Progenitor cell of endocrine pancreas (in vitro differentiated cells): ENCODE results near the gene MYOF. TPM values are rescaled to one million over a fixed set of nuclear protein-coding genes. Genes with fewer than 3 reads are reported as not detected.

ENCODE experiments used
- DNase-seq: peaks from one replicate; pipeline ENCODE4 v3.0.0; 2021; ENCODE audit warnings: low spot score; ENCODE audit not compliant: unreplicated experiment
- H3K27ac Mint-ChIP-seq: 2 replicates; pipeline ENCODE4 v1.8.0; 2021; ENCODE audit warnings: mild to moderate bottlenecking, moderate library complexity, mixed read lengths
- H3K27me3 Mint-ChIP-seq: 2 replicates; pipeline ENCODE4 v1.8.0; 2021; ENCODE audit warnings: mixed read lengths
- H3K36me3 Mint-ChIP-seq: 2 replicates; pipeline ENCODE4 v1.8.0; 2022; ENCODE audit warnings: mixed read lengths; ENCODE audit not compliant: insufficient read depth
- H3K4me1 Mint-ChIP-seq: 2 replicates; pipeline ENCODE4 v1.8.0; 2021; ENCODE audit warnings: low read depth, mixed read lengths
- H3K4me3 Mint-ChIP-seq: 2 replicates; pipeline ENCODE4 v1.8.0; 2021; ENCODE audit warnings: low read depth, mild to moderate bottlenecking, moderate library complexity, mixed read lengths
- H3K9me3 Mint-ChIP-seq: 2 replicates; pipeline ENCODE4 v1.8.0; 2021; ENCODE audit warnings: low read depth, mixed read lengths
- CTCF ChIP-seq: fragments of 200-600 bp; sonication (generic); IDR thresholded peaks from one replicate; pipeline ENCODE4 v1.5.0; 2021; ENCODE audit warnings: antibody characterized with exemption, mild to moderate bottlenecking; ENCODE audit not compliant: unreplicated experiment
- total RNA-seq: library from RNA; stranded (reverse); gene quantifications from 2 replicates; pipeline ENCODE4 v1.2.1, GENCODE V29; 2021

The MYOF gene
- total RNA-seq, 1 donor from 2014 or later = 25.5 TPM

GRCh38 chr10:93397020-93397419, 85.1 kb downstream of the MYOF start:
- H3K36me3 Mint-ChIP-seq = no peaks in the 10 kb centered on the region
- TF ChIP-seq CTCF = no peak
- no peak overlapping the region for H3K4me3 Mint-ChIP-seq
- no peaks in the 10 kb centered on the region for H3K9me3 Mint-ChIP-seq
- H3K27ac Mint-ChIP-seq = no peak overlapping the region
- H3K27me3 Mint-ChIP-seq = no peaks in the 10 kb centered on the region
- no peak for DNase-seq
- H3K4me1 Mint-ChIP-seq = peaks cover 12% of the 10 kb centered on the region

- H3K4me1 Mint-ChIP-seq = peaks cover 8% of the 10 kb centered on the region
- no peaks in the 10 kb centered on the region for H3K36me3 Mint-ChIP-seq
- no peak for TF ChIP-seq CTCF
- no peak for DNase-seq
- H3K27me3 Mint-ChIP-seq = no peaks in the 10 kb centered on the region
- no peak overlapping the region for H3K4me3 Mint-ChIP-seq
- no peak overlapping the region for H3K27ac Mint-ChIP-seq
- no peaks in the 10 kb centered on the region for H3K9me3 Mint-ChIP-seq
These were observed 88.9 kb downstream of the MYOF start for GRCh38 chr10:93393211-93393610.

- no peak for TF ChIP-seq CTCF
These were observed 90.0 kb downstream of the MYOF start for GRCh38 chr10:93392121-93392520.

GRCh38 chr10:93390306-93391090, 91.6 kb downstream of the MYOF start:
- no peak overlapping the region for H3K4me3 Mint-ChIP-seq
- H3K36me3 Mint-ChIP-seq = no peaks in the 10 kb centered on the region
- no peaks in the 10 kb centered on the region for H3K9me3 Mint-ChIP-seq
- TF ChIP-seq CTCF = no peak
- no peak overlapping the region for H3K27ac Mint-ChIP-seq
- DNase-seq = no peak
- no peaks in the 10 kb centered on the region for H3K4me1 Mint-ChIP-seq
- no peaks in the 10 kb centered on the region for H3K27me3 Mint-ChIP-seq

More at GRCh38 chr10:93392121-93392520, 90.0 kb downstream of the MYOF start:
- Mint-ChIP-seq H3K36me3 (no peaks in the 10 kb centered on the region), H3K9me3 (no peaks in the 10 kb centered on the region), H3K4me3 (no peak overlapping the region), H3K27ac (no peak overlapping the region), H3K27me3 (no peaks in the 10 kb centered on the region), H3K4me1 (no peaks in the 10 kb centered on the region)
- no peak for DNase-seq

- Mint-ChIP-seq H3K36me3 (no peaks in the 10 kb centered on the region), H3K9me3 (no peaks in the 10 kb centered on the region), H3K27ac (no peak overlapping the region), H3K4me3 (no peak overlapping the region), H3K27me3 (no peaks in the 10 kb centered on the region), H3K4me1 (peaks cover 1% of the 10 kb centered on the region)
- no peak for TF ChIP-seq CTCF
- DNase-seq = no peak
These were observed 95.3 kb downstream of the MYOF start for GRCh38 chr10:93386631-93387369.
